Loucy (cell line): ENCODE data around the gene ZNF516.

ENCODE experiments used
- CTCF ChIP-seq: fragments of 200-600 bp; sonication (generic); conservative IDR thresholded peaks from 2 replicates; pipeline ENCODE4 v1.5.1; 2014; ENCODE audit warnings: mild to moderate bottlenecking, antibody characterized with exemption, low read length
- EZH2phosphoT487 ChIP-seq: fragments of 200-600 bp; IDR thresholded peaks from 2 replicates; pipeline ENCODE4 v1.6.1; 2018; ENCODE audit warnings: antibody characterized with exemption, mild to moderate bottlenecking, moderate library complexity, borderline replicate concordance

GRCh38 chr18:76506974-76507764 lies 12.1 kb upstream of the ZNF516 start:
- no peak for TF ChIP-seq CTCF
- TF ChIP-seq EZH2phosphoT487: no peak
